Type B pancreatic cell (in vitro differentiated cells): ENCODE measurements around the gene CAP2. TPM values are rescaled to one million over a fixed set of nuclear protein-coding genes. Genes with fewer than 3 reads are reported as not detected.

Experiments
- DNase-seq: peaks from one replicate; pipeline ENCODE4 v3.0.0; 2021; ENCODE audit warnings: mixed read lengths; ENCODE audit not compliant: unreplicated experiment; ENCODE audit errors: extremely low spot score
- H3K27ac Mint-ChIP-seq: 2 replicates; pipeline ENCODE4 v1.8.0; 2021; ENCODE audit warnings: mild to moderate bottlenecking, mixed read lengths
- H3K27me3 Mint-ChIP-seq: 2 replicates; pipeline ENCODE4 v1.8.0; 2021; ENCODE audit warnings: mixed read lengths
- H3K36me3 Mint-ChIP-seq: 2 replicates; pipeline ENCODE4 v1.8.0; 2021; ENCODE audit warnings: mixed read lengths
- H3K4me1 Mint-ChIP-seq: one replicate; pipeline ENCODE4 v1.8.0; 2021; ENCODE audit warnings: mixed read lengths; ENCODE audit not compliant: unreplicated experiment
- H3K4me3 Mint-ChIP-seq: 2 replicates; pipeline ENCODE4 v1.8.0; 2021; ENCODE audit warnings: mild to moderate bottlenecking, mixed read lengths
- H3K9me3 Mint-ChIP-seq: 2 replicates; pipeline ENCODE4 v1.8.0; 2021; ENCODE audit warnings: mixed read lengths
- total RNA-seq: library from RNA; stranded (reverse); gene quantifications from 2 replicates; pipeline ENCODE4 v1.2.1, GENCODE V29; 2021; ENCODE audit warnings: low replicate concordance
- TF ChIP-seq, protein P1 (sequence below): fragments of 200-600 bp; sonication (generic); conservative IDR thresholded peaks from 2 replicates; pipeline ENCODE4 v1.5.0; 2021; ENCODE audit warnings: antibody characterized with exemption, mild to moderate bottlenecking

Gene CAP2
- total RNA-seq, 1 donor from 2014 or later: 9.3 TPM

DNA sequence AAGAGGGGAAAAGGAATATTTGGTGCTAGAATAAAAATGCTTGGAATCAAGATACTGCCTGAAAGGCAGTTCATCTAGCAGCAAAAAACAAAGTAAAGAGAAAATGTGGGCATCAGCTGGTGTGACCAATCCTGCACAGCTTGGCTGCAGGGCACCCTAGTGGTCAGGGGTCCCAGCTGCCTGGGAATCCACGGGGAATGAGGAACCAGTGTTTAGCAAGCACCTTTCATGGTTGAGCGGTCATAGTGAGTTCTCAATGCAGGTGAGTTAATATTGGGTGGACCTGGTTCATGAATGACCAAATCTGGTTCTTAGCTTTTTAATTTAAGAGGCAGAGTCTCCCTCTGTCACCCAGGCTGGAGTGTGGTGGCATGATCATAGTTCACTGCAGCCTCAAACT lies 53.3 kb downstream of the CAP2 start:
- H3K27ac Mint-ChIP-seq: no peak overlapping the region
- no peaks in the 10 kb centered on the region for H3K27me3 Mint-ChIP-seq
- no peaks in the 10 kb centered on the region for H3K36me3 Mint-ChIP-seq
- TF ChIP-seq, protein P1, sequence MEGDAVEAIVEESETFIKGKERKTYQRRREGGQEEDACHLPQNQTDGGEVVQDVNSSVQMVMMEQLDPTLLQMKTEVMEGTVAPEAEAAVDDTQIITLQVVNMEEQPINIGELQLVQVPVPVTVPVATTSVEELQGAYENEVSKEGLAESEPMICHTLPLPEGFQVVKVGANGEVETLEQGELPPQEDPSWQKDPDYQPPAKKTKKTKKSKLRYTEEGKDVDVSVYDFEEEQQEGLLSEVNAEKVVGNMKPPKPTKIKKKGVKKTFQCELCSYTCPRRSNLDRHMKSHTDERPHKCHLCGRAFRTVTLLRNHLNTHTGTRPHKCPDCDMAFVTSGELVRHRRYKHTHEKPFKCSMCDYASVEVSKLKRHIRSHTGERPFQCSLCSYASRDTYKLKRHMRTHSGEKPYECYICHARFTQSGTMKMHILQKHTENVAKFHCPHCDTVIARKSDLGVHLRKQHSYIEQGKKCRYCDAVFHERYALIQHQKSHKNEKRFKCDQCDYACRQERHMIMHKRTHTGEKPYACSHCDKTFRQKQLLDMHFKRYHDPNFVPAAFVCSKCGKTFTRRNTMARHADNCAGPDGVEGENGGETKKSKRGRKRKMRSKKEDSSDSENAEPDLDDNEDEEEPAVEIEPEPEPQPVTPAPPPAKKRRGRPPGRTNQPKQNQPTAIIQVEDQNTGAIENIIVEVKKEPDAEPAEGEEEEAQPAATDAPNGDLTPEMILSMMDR: no peak
- no peaks in the 10 kb centered on the region for H3K9me3 Mint-ChIP-seq
- H3K4me3 Mint-ChIP-seq: no peak overlapping the region
- DNase-seq: no peak
- no peaks in the 10 kb centered on the region for H3K4me1 Mint-ChIP-seq

- H3K4me1 Mint-ChIP-seq: peaks cover under 1% of the 10 kb centered on the region
- H3K36me3 Mint-ChIP-seq: no peaks in the 10 kb centered on the region
- TF ChIP-seq, protein P1: no peak
- DNase-seq: no peak
- no peaks in the 10 kb centered on the region for H3K27me3 Mint-ChIP-seq
- no peak overlapping the region for H3K27ac Mint-ChIP-seq
- peaks cover 7% of the 10 kb centered on the region for H3K9me3 Mint-ChIP-seq
- H3K4me3 Mint-ChIP-seq: no peak overlapping the region
Measured at GRCh38 chr6:17448165-17448564, 54.8 kb downstream of the CAP2 start.

GRCh38 chr6:17450397-17450796 lies 57.0 kb downstream of the CAP2 start:
- no peak overlapping the region for H3K27ac Mint-ChIP-seq
- no peak for DNase-seq
- peaks cover 14% of the 10 kb centered on the region for H3K4me1 Mint-ChIP-seq
- peaks cover 14% of the 10 kb centered on the region for H3K9me3 Mint-ChIP-seq
- no peak overlapping the region for H3K4me3 Mint-ChIP-seq
- H3K27me3 Mint-ChIP-seq: no peaks in the 10 kb centered on the region
- TF ChIP-seq, protein P1: no peak
- H3K36me3 Mint-ChIP-seq: peaks cover 9% of the 10 kb centered on the region

- TF ChIP-seq, protein P1: no peak
- no peak overlapping the region for H3K27ac Mint-ChIP-seq
- H3K4me1 Mint-ChIP-seq: peaks cover 14% of the 10 kb centered on the region
- no peak overlapping the region for H3K4me3 Mint-ChIP-seq
- no peaks in the 10 kb centered on the region for H3K27me3 Mint-ChIP-seq
- DNase-seq: no peak
- peaks cover 9% of the 10 kb centered on the region for H3K36me3 Mint-ChIP-seq
- peaks cover 14% of the 10 kb centered on the region for H3K9me3 Mint-ChIP-seq
Measured at GRCh38 chr6:17450832-17451231, 57.4 kb downstream of the CAP2 start.

DNA sequence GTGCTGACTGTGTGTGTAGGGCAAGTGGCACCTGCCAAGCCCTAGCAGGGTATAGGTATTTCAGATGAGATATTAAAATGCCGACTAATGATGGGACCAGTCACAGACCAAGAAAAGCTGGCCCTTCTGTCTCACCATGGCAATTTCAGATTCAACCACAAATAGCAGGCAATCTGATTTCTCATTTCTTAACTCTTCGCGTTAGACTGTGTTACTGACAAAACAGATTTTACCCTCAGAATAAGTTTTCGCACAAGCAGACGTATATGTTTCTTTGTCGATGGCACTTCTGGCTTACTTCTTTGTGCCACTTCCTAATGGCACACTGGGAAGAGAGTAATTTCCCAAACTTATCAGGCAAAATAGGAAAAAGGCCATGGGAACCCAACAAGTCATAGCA lies 58.7 kb downstream of the CAP2 start:
- peaks cover 14% of the 10 kb centered on the region for H3K4me1 Mint-ChIP-seq
- H3K4me3 Mint-ChIP-seq: no peak overlapping the region
- TF ChIP-seq, protein P1: no peak
- H3K27me3 Mint-ChIP-seq: no peaks in the 10 kb centered on the region
- peaks cover 14% of the 10 kb centered on the region for H3K9me3 Mint-ChIP-seq
- H3K27ac Mint-ChIP-seq: no peak overlapping the region
- no peak for DNase-seq
- peaks cover 9% of the 10 kb centered on the region for H3K36me3 Mint-ChIP-seq
